Measurements from ENCODE around the gene KANSL1. TPM values are rescaled to one million over a fixed set of nuclear protein-coding genes. Genes with fewer than 3 reads are reported as not detected.

The KANSL1 gene
- total and polyA plus RNA-seq, 2 donors (not counting 1 experiment from before 2014, with no cell fraction given): 36.8 to 233 TPM

GRCh38 chr17:46122486-46122871 lies 70.8 kb downstream of the KANSL1 start:
- H3K27me3 ChIP-seq (replicated peaks in 1 of 4; ENCODE audit: control extremely low read depth in 1 of 4, control insufficient read depth in 3 of 4, insufficient read depth in 4 of 4, low read length in 3 of 4): no peaks in the 10 kb centered on the region
- peak overlapping the region; percentile 30 for H3K4me3 Mint-ChIP-seq
- intact Hi-C loops (cut with micrococcal nuclease): no loop called here
- peaks cover 30 to 31% of the 10 kb centered on the region in 2 donors for H3K4me1 ChIP-seq (ENCODE audit: control insufficient read depth in 2 of 2, insufficient read depth in 2 of 2, low read length in 2 of 2)
- H3K9me3 ChIP-seq (ENCODE audit: control extremely low read depth in 1 of 3, control insufficient read depth in 2 of 3, insufficient read depth in 1 of 3, low read length in 2 of 3): no peaks in the 10 kb centered on the region
- no peak overlapping the region for H3K27ac Mint-ChIP-seq
- H3K4me3 ChIP-seq (ENCODE audit: control extremely low read depth in 1 of 5, extremely low read depth in 1 of 5, insufficient read depth in 1 of 5, low read depth in 2 of 5, low read length in 4 of 5): no peak overlapping the region
- DNase-seq (no peak), ATAC-seq (ENCODE audit: low read depth) (no peak)
- ChIA-PET CTCF (interaction anchor here (1.4 kb wide), 1 partner anchor 23 kb away, joined by 4 read pairs; no protein-coding TSS in a partner anchor), POLR2A (no interaction called here)
- peaks cover 66% of the 10 kb centered on the region for H3K4me1 Mint-ChIP-seq
- H3K36me3 ChIP-seq (replicated peaks in 1 of 2; ENCODE audit: control extremely low read depth in 1 of 2, control insufficient read depth in 1 of 2, extremely low read depth in 1 of 2, insufficient read depth in 2 of 2, low read length in 1 of 2): peaks cover 0 to 2% of the 10 kb centered on the region in 2 experiments
- H3K79me2 ChIP-seq (ENCODE audit: control insufficient read depth, insufficient read depth, low read length): peaks cover 97% of the 10 kb centered on the region
- WGBS (ENCODE audit: insufficient coverage): 100% methylated on average over 1 of the region's 6 CpGs
- H3K9ac ChIP-seq (ENCODE audit: low read length): peak overlapping the region; percentile 7
- no peaks in the 10 kb centered on the region for H3K27me3 Mint-ChIP-seq
- H3K27ac ChIP-seq (ENCODE audit: low read length in 2 of 2): peak overlapping the region in 1 of 2 donors; percentile 60
- no peak overlapping the region for H2AFZ ChIP-seq (ENCODE audit: insufficient read depth, low read depth, low read length, poor library complexity, severe bottlenecking)
- no peaks in the 10 kb centered on the region for H3K9me3 Mint-ChIP-seq (ENCODE audit: insufficient read depth)
- no peak for TF ChIP-seq EZH2 (IDR thresholded peaks at IDR 0.05; ENCODE audit: borderline replicate concordance, insufficient read depth, low read depth, low read length, poor library complexity, severe bottlenecking)
- TF ChIP-seq, protein P1, sequence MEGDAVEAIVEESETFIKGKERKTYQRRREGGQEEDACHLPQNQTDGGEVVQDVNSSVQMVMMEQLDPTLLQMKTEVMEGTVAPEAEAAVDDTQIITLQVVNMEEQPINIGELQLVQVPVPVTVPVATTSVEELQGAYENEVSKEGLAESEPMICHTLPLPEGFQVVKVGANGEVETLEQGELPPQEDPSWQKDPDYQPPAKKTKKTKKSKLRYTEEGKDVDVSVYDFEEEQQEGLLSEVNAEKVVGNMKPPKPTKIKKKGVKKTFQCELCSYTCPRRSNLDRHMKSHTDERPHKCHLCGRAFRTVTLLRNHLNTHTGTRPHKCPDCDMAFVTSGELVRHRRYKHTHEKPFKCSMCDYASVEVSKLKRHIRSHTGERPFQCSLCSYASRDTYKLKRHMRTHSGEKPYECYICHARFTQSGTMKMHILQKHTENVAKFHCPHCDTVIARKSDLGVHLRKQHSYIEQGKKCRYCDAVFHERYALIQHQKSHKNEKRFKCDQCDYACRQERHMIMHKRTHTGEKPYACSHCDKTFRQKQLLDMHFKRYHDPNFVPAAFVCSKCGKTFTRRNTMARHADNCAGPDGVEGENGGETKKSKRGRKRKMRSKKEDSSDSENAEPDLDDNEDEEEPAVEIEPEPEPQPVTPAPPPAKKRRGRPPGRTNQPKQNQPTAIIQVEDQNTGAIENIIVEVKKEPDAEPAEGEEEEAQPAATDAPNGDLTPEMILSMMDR (IDR thresholded peaks at IDR 0.05): no peak
- peak overlapping the region; percentile 31 for H3K4me2 ChIP-seq (replicated peaks; ENCODE audit: low read depth, low read length, poor library complexity, severe bottlenecking)
- peaks cover 94% of the 10 kb centered on the region for H4K20me1 ChIP-seq (ENCODE audit: control insufficient read depth, insufficient read depth, low read length, poor library complexity, severe bottlenecking)

- H3K36me3 ChIP-seq (replicated peaks in 1 of 2; ENCODE audit: control extremely low read depth in 1 of 2, control insufficient read depth in 1 of 2, extremely low read depth in 1 of 2, insufficient read depth in 2 of 2, low read length in 1 of 2): peaks cover 0 to 2% of the 10 kb centered on the region in 2 experiments
- intact Hi-C loops (cut with micrococcal nuclease): no loop called here
- peaks cover 30 to 31% of the 10 kb centered on the region in 2 donors for H3K4me1 ChIP-seq (ENCODE audit: control insufficient read depth in 2 of 2, insufficient read depth in 2 of 2, low read length in 2 of 2)
- WGBS (ENCODE audit: insufficient coverage): no CpG with 5 or more reads among the region's 5 CpGs
- no peak overlapping the region for H2AFZ ChIP-seq (ENCODE audit: insufficient read depth, low read depth, low read length, poor library complexity, severe bottlenecking)
- Mint-ChIP-seq H3K27ac (peak overlapping the region; percentile 34), H3K4me1 (peaks cover 68% of the 10 kb centered on the region), H3K9me3 (ENCODE audit: insufficient read depth) (no peaks in the 10 kb centered on the region), H3K4me3 (peak overlapping the region; percentile 30), H3K27me3 (no peaks in the 10 kb centered on the region)
- H3K27me3 ChIP-seq (replicated peaks in 1 of 4; ENCODE audit: control extremely low read depth in 1 of 4, control insufficient read depth in 3 of 4, insufficient read depth in 4 of 4, low read length in 3 of 4): no peaks in the 10 kb centered on the region
- H3K9me3 ChIP-seq (ENCODE audit: control extremely low read depth in 1 of 3, control insufficient read depth in 2 of 3, insufficient read depth in 1 of 3, low read length in 2 of 3): no peaks in the 10 kb centered on the region
- H3K79me2 ChIP-seq (ENCODE audit: control insufficient read depth, insufficient read depth, low read length): peaks cover 97% of the 10 kb centered on the region
- ChIA-PET POLR2A (interaction anchor here (0.7 kb wide), 1 partner anchor 9 kb away, joined by 5 read pairs; no protein-coding TSS in a partner anchor), CTCF (interaction anchor here (1.3 kb wide), 1 partner anchor 78 kb away, joined by 5 read pairs; no protein-coding TSS in a partner anchor)
- TF ChIP-seq, protein P1 (IDR thresholded peaks at IDR 0.05): no peak
- TF ChIP-seq EZH2 (IDR thresholded peaks at IDR 0.05; ENCODE audit: borderline replicate concordance, insufficient read depth, low read depth, low read length, poor library complexity, severe bottlenecking): no peak
- ATAC-seq (ENCODE audit: low read depth): no peak
- H3K4me2 ChIP-seq (replicated peaks; ENCODE audit: low read depth, low read length, poor library complexity, severe bottlenecking): peak overlapping the region; percentile 31
- DNase-seq: no peak
- H4K20me1 ChIP-seq (ENCODE audit: control insufficient read depth, insufficient read depth, low read length, poor library complexity, severe bottlenecking): peaks cover 94% of the 10 kb centered on the region
- H3K9ac ChIP-seq (ENCODE audit: low read length): peak overlapping the region; percentile 7
- no peak overlapping the region for H3K4me3 ChIP-seq (ENCODE audit: control extremely low read depth in 1 of 5, extremely low read depth in 1 of 5, insufficient read depth in 1 of 5, low read depth in 2 of 5, low read length in 4 of 5)
- H3K27ac ChIP-seq (ENCODE audit: low read length in 2 of 2): peak overlapping the region in 1 of 2 donors; percentile 60
Measured at GRCh38 chr17:46121841-46122485, 71.3 kb downstream of the KANSL1 start.
